Measurements from ENCODE around the gene LBH. TPM values are rescaled to one million over a fixed set of nuclear protein-coding genes. Genes with fewer than 3 reads are reported as not detected.

LBH gene
- total RNA-seq, 1 experiment from 2014 or later: 1.2 TPM

DNA sequence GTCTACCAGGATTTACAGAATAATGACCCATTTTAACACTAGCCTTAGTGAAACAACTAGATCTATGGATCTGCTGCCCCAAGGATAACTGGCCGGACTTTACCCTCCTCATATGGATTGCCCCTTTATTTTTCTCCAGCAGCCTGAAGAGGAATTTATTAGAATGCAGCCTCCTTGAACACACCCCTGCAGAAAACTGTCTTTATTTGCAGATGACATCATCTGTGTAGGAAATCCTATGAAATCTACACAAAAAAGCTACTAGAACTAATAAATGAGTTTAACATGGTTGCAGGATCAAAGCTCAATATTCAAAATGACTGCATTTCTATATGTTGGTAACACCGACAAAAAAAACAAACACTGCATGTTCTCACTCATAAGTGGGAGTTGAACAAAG, 29.6 kb downstream of the LBH start:
- Histone ChIP-seq H3K4me2 (ENCODE audit: low read length) (no peak overlapping the region), H2AFZ (ENCODE audit: low read depth, low read length, poor library complexity, severe bottlenecking) (no peak overlapping the region), H3K36me3 (ENCODE audit: control insufficient read depth in 1 of 2, insufficient read depth in 2 of 2, low read length in 2 of 2) (no peaks in the 10 kb centered on the region), H3K9ac (ENCODE audit: low read length) (no peak overlapping the region), H3K79me2 (ENCODE audit: insufficient read depth, low read length) (no peaks in the 10 kb centered on the region), H3K4me1 (ENCODE audit: control insufficient read depth in 1 of 2, insufficient read depth in 2 of 2, low read length in 2 of 2) (no peaks in the 10 kb centered on the region), H4K20me1 (ENCODE audit: insufficient read depth) (no peaks in the 10 kb centered on the region), H3K9me3 (ENCODE audit: control insufficient read depth in 1 of 2, insufficient read depth in 1 of 2, low read depth in 1 of 2, low read length in 2 of 2) (no peaks in the 10 kb centered on the region), H3K27ac (ENCODE audit: low read depth, low read length) (no peak overlapping the region), H3K4me3 (replicated peaks in 1 of 2; ENCODE audit: low read depth in 1 of 2, low read length in 2 of 2) (no peak overlapping the region), H3K27me3 (ENCODE audit: insufficient read depth, low read length) (no peaks in the 10 kb centered on the region), H3K9me2 (ENCODE audit: insufficient read depth) (no peaks in the 10 kb centered on the region)
- no peak for DNase-seq (ENCODE audit: low read depth, low spot score)
- CTCF ChIA-PET: no interaction called here
- no peak for ATAC-seq
- no TSS peak for BruUV-seq (replicated peaks)
- intact Hi-C loops (cut with micrococcal nuclease): no loop called here
- RAD21 ChIA-PET (ENCODE audit: low non-redundant PET in 1 of 2, low total read pairs in 2 of 2, uncharacterized antibody in 2 of 2, unreplicated experiment in 2 of 2): no interaction called here
- TF ChIP-seq POLR2A (IDR thresholded peaks at IDR 0.05; ENCODE audit: borderline replicate concordance, extremely low read depth, insufficient read depth, insufficient read length) (no peak), RAD21 (IDR thresholded peaks at IDR 0.05; ENCODE audit: low read depth) (no peak), FOSL1 (IDR thresholded peaks at IDR 0.05; ENCODE audit: low read depth) (no peak), JUND (IDR thresholded peaks at IDR 0.05) (no peak), ZFX (IDR thresholded peaks at IDR 0.05) (no peak), EZH2phosphoT487 (IDR thresholded peaks at IDR 0.05; ENCODE audit: borderline replicate concordance) (no peak), SRF (IDR thresholded peaks at IDR 0.05; ENCODE audit: low read depth) (no peak), ELF1 (IDR thresholded peaks at IDR 0.05; ENCODE audit: borderline replicate concordance, low read depth) (no peak), YY1 (IDR thresholded peaks at IDR 0.05; ENCODE audit: extremely low read depth, insufficient replicate concordance, low read depth, low read length) (no peak), SP1 (IDR thresholded peaks at IDR 0.05; ENCODE audit: low read depth) (no peak), EGR1 (IDR thresholded peaks at IDR 0.05; ENCODE audit: low read depth) (no peak)
- TF ChIP-seq, protein P1, sequence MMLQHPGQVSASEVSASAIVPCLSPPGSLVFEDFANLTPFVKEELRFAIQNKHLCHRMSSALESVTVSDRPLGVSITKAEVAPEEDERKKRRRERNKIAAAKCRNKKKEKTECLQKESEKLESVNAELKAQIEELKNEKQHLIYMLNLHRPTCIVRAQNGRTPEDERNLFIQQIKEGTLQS (IDR thresholded peaks at IDR 0.05): no peak
- TF ChIP-seq, protein P2, sequence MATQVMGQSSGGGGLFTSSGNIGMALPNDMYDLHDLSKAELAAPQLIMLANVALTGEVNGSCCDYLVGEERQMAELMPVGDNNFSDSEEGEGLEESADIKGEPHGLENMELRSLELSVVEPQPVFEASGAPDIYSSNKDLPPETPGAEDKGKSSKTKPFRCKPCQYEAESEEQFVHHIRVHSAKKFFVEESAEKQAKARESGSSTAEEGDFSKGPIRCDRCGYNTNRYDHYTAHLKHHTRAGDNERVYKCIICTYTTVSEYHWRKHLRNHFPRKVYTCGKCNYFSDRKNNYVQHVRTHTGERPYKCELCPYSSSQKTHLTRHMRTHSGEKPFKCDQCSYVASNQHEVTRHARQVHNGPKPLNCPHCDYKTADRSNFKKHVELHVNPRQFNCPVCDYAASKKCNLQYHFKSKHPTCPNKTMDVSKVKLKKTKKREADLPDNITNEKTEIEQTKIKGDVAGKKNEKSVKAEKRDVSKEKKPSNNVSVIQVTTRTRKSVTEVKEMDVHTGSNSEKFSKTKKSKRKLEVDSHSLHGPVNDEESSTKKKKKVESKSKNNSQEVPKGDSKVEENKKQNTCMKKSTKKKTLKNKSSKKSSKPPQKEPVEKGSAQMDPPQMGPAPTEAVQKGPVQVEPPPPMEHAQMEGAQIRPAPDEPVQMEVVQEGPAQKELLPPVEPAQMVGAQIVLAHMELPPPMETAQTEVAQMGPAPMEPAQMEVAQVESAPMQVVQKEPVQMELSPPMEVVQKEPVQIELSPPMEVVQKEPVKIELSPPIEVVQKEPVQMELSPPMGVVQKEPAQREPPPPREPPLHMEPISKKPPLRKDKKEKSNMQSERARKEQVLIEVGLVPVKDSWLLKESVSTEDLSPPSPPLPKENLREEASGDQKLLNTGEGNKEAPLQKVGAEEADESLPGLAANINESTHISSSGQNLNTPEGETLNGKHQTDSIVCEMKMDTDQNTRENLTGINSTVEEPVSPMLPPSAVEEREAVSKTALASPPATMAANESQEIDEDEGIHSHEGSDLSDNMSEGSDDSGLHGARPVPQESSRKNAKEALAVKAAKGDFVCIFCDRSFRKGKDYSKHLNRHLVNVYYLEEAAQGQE (IDR thresholded peaks at IDR 0.05; ENCODE audit: low read depth): no peak
- POLR2A ChIA-PET: no interaction called here
